OCI-LY1 (cell line): ENCODE data around the gene RAB11A.

Source experiments
- H2AFZ ChIP-seq: fragments of 200-600 bp; sonication (generic), shearing (Covaris generic); 2 replicates; pipeline ENCODE4 v1.6.0; 2014; ENCODE audit warnings: antibody characterized with exemption, mild to moderate bottlenecking, low read length
- H3F3A ChIP-seq: fragments of 200-600 bp; sonication (generic), shearing (Covaris generic); 2 replicates; pipeline ENCODE4 v1.6.0; 2014; ENCODE audit warnings: mild to moderate bottlenecking, antibody characterized with exemption, low read length, moderate library complexity; ENCODE audit not compliant: insufficient read depth
- H3K27ac ChIP-seq: fragments of 200-600 bp; sonication (generic); 2 replicates; pipeline ENCODE4 v1.5.1; 2014; ENCODE audit warnings: low read length, mixed run types, mild to moderate bottlenecking, low read depth; ENCODE audit not compliant: poor library complexity, severe bottlenecking
- H3K27me3 ChIP-seq: fragments of 200-600 bp; sonication (generic); 2 replicates; pipeline ENCODE4 v1.6.0; 2014; ENCODE audit warnings: antibody characterized with exemption, mild to moderate bottlenecking, low read length, moderate library complexity; ENCODE audit not compliant: insufficient read depth
- H3K36me3 ChIP-seq: fragments of 200-600 bp; sonication (generic); 2 replicates; pipeline ENCODE4 v1.6.1; 2014; ENCODE audit warnings: mild to moderate bottlenecking, antibody characterized with exemption, low read length, moderate library complexity, mixed read lengths; ENCODE audit not compliant: insufficient read depth
- H3K4me1 ChIP-seq: fragments of 200-600 bp; sonication (generic); 2 replicates; pipeline ENCODE4 v1.5.1; 2014; ENCODE audit warnings: mild to moderate bottlenecking, low read length, moderate library complexity; ENCODE audit not compliant: insufficient read depth, severe bottlenecking
- H3K4me2 ChIP-seq: fragments of 200-600 bp; sonication (generic), shearing (Covaris generic); 2 replicates; pipeline ENCODE4 v1.6.1; 2014; ENCODE audit warnings: low read length
- H3K4me3 ChIP-seq: fragments of 200-600 bp; sonication (generic); 2 replicates; pipeline ENCODE4 v1.5.1; 2014; ENCODE audit warnings: low read length, low read depth, mild to moderate bottlenecking, mixed read lengths; ENCODE audit not compliant: poor library complexity, severe bottlenecking
- H3K79me2 ChIP-seq: fragments of 200-600 bp; shearing (Covaris generic); 2 replicates; pipeline ENCODE4 v1.6.1; 2016; ENCODE audit warnings: mixed run types, low read length, mixed read lengths; ENCODE audit not compliant: insufficient read depth
- H3K9ac ChIP-seq: fragments of 200-600 bp; sonication (generic), shearing (Covaris generic); 2 replicates; pipeline ENCODE4 v1.6.1; 2014; ENCODE audit warnings: mild to moderate bottlenecking, low read length, mixed read lengths
- H3K9me2 ChIP-seq: fragments of 200-600 bp; sonication (generic), shearing (Covaris generic); 2 replicates; pipeline ENCODE4 v1.6.1; 2014; ENCODE audit warnings: low read depth, mild to moderate bottlenecking, low read length, mixed read lengths
- H3K9me3 ChIP-seq: fragments of 200-600 bp; shearing (Covaris generic); 2 replicates; pipeline ENCODE4 v1.6.1; 2014; ENCODE audit warnings: low read length, mixed read lengths
- H4K20me1 ChIP-seq: fragments of 200-600 bp; sonication (generic), shearing (Covaris generic); 2 replicates; pipeline ENCODE4 v1.6.0; 2016; ENCODE audit warnings: mild to moderate bottlenecking, low read length; ENCODE audit not compliant: insufficient read depth
- EZH2 ChIP-seq: fragments of 200-600 bp; sonication (generic), shearing (Covaris generic); IDR thresholded peaks from 2 replicates; pipeline ENCODE4 v1.8.0; 2017; ENCODE audit warnings: borderline replicate concordance, mixed run types, mild to moderate bottlenecking, antibody characterized with exemption, low read length, moderate library complexity, mixed read lengths
- TF ChIP-seq, protein P1 (sequence below): fragments of 200-600 bp; sonication (generic), shearing (Covaris generic); IDR thresholded peaks from 2 replicates; pipeline ENCODE4 v1.5.1; 2017; ENCODE audit warnings: mild to moderate bottlenecking, antibody characterized with exemption, low read length, moderate library complexity, mixed read lengths

The RAB11A gene

DNA sequence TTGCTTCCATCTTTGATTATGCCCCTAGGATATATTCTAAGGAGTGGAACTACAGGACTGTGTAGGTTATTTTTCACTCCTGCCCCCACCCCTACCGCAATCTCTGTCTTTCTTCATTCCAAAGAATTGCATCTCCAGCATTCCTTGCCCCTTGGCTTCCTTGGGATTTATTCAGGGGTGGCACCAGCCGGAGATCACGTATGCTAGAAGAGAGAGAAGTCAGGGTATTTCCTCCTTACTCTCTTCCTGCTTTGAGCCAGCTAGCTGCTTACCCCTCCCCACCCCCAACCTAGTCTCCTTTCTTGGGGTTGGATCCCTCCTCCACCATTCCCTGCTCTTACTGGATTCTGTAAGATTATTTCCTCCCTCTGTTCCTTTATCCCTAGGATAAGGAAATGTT lies 42.2 kb upstream of the RAB11A start:
- Histone ChIP-seq H2AFZ (no peak overlapping the region), H3K4me2 (no peak overlapping the region), H3K79me2 (no peaks in the 10 kb centered on the region), H3K9me3 (no peaks in the 10 kb centered on the region), H4K20me1 (no peaks in the 10 kb centered on the region), H3K9ac (no peak overlapping the region), H3K27me3 (no peaks in the 10 kb centered on the region), H3K4me3 (no peak overlapping the region), H3F3A (no peaks in the 10 kb centered on the region), H3K9me2 (no peaks in the 10 kb centered on the region), H3K36me3 (no peaks in the 10 kb centered on the region), H3K27ac (no peak overlapping the region), H3K4me1 (peaks cover 6% of the 10 kb centered on the region)
- TF ChIP-seq EZH2 = no peak
- TF ChIP-seq, protein P1, sequence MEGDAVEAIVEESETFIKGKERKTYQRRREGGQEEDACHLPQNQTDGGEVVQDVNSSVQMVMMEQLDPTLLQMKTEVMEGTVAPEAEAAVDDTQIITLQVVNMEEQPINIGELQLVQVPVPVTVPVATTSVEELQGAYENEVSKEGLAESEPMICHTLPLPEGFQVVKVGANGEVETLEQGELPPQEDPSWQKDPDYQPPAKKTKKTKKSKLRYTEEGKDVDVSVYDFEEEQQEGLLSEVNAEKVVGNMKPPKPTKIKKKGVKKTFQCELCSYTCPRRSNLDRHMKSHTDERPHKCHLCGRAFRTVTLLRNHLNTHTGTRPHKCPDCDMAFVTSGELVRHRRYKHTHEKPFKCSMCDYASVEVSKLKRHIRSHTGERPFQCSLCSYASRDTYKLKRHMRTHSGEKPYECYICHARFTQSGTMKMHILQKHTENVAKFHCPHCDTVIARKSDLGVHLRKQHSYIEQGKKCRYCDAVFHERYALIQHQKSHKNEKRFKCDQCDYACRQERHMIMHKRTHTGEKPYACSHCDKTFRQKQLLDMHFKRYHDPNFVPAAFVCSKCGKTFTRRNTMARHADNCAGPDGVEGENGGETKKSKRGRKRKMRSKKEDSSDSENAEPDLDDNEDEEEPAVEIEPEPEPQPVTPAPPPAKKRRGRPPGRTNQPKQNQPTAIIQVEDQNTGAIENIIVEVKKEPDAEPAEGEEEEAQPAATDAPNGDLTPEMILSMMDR = no peak

- Histone ChIP-seq H3K9me2 (no peaks in the 10 kb centered on the region), H3K4me1 (peaks cover 19% of the 10 kb centered on the region), H3K9ac (no peak overlapping the region), H4K20me1 (no peaks in the 10 kb centered on the region), H2AFZ (no peak overlapping the region), H3K9me3 (no peaks in the 10 kb centered on the region), H3K4me3 (no peak overlapping the region), H3F3A (no peaks in the 10 kb centered on the region), H3K36me3 (no peaks in the 10 kb centered on the region), H3K27ac (no peak overlapping the region), H3K79me2 (no peaks in the 10 kb centered on the region), H3K27me3 (no peaks in the 10 kb centered on the region), H3K4me2 (no peak overlapping the region)
- no peak for TF ChIP-seq EZH2
- TF ChIP-seq, protein P1 = no peak
These were observed 40.7 kb upstream of the RAB11A start for GRCh38 chr15:65828585-65828984.

- H3K27ac ChIP-seq = no peak overlapping the region
- H2AFZ ChIP-seq = no peak overlapping the region
- no peak overlapping the region for H3K9ac ChIP-seq
- TF ChIP-seq EZH2 = no peak
- TF ChIP-seq, protein P1 = peak; percentile 72
- peaks cover 25% of the 10 kb centered on the region for H3K4me1 ChIP-seq
- H3K9me3 ChIP-seq = no peaks in the 10 kb centered on the region
- H4K20me1 ChIP-seq = no peaks in the 10 kb centered on the region
- no peaks in the 10 kb centered on the region for H3K36me3 ChIP-seq
- no peak overlapping the region for H3K4me3 ChIP-seq
- H3K9me2 ChIP-seq = no peaks in the 10 kb centered on the region
- no peaks in the 10 kb centered on the region for H3K27me3 ChIP-seq
- no peaks in the 10 kb centered on the region for H3K79me2 ChIP-seq
- H3F3A ChIP-seq = no peaks in the 10 kb centered on the region
- H3K4me2 ChIP-seq = no peak overlapping the region
These were observed 40.0 kb upstream of the RAB11A start for GRCh38 chr15:65829130-65829764.
